ENCODE data around the gene RAP2A.

- TF ChIP-seq EZH2 (IDR thresholded peaks at IDR 0.05; ENCODE audit: insufficient read depth, low read length) (no peak), CTCF (IDR thresholded peaks at IDR 0.05; ENCODE audit: insufficient read depth, low read depth, low read length) (no peak)
These were observed 43.9 kb downstream of the RAP2A start for GRCh38 chr13:97477844-97478243.
